Myocyte (in vitro differentiated cells): ENCODE measurements around the gene LMNTD1. TPM values are rescaled to one million over a fixed set of nuclear protein-coding genes. Genes with fewer than 3 reads are reported as not detected.
"Not testable (repeated sequence)": the region's sequence is repeated elsewhere in the genome, so short reads cannot be mapped to it uniquely, and the experiment has no call there.

Experiments used
- DNase-seq: peaks from one replicate; pipeline ENCODE4 v3.0.0-alpha.2; 2012; ENCODE audit warnings: low read depth
- total RNA-seq: library from RNA; depleted of rRNA; stranded (reverse); fragments of >200 nt; gene quantifications from 2 replicates; pipeline ENCODE4 v1.2.3, GENCODE V29; 2014

LMNTD1 gene
- total RNA-seq, 1 donor from 2014 or later, result not detected

GRCh38 chr12:25493682-25494081 lies 59.4 kb downstream of the LMNTD1 start:
- no peak for DNase-seq

- DNase-seq, result no peak
These were observed 61.4 kb downstream of the LMNTD1 start for GRCh38 chr12:25491396-25492325.

DNA sequence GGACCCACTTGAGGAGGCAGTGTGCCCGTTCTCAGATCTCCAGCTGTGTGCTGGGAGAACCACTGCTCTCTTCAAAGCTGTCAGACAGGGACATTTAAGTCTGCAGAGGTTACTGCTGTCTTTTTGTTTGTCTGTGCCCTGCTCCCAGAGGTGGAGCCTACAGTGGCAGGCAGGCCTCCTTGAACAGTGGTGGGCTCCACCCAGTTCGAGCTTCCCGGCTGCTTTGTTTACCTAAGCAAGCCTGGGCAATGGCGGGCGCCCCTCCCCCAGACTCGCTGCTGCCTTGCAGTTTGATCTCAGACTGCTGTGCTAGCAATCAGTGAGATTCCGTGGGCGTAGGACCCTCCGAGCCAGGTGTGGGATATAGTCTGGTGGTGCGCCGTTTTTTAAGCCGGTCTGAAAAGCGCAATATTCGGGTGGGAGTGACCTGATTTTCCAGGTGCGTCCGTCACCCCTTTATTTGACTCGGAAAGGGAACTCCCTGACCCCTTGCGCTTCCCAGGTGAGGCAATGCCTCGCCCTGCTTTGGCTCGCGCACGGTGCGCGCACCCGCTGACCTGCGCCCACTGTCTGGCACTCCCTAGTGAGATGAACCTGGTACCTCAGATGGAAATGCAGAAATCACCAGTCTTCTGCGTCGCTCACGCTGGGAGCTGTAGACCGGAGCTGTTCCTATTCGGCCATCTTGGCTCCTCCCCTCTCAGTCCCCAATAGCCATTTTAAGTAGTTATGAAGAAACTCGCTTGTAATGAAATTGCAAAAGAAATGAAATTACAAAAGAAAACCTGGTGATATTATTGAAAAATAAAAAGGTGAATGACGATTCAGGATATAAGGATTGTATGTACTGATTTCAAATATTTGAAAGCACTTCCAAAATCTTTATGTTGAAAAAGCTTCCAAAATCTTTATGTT lies 63.9 kb downstream of the LMNTD1 start:
- DNase-seq, result not testable (repeated sequence)

DNA sequence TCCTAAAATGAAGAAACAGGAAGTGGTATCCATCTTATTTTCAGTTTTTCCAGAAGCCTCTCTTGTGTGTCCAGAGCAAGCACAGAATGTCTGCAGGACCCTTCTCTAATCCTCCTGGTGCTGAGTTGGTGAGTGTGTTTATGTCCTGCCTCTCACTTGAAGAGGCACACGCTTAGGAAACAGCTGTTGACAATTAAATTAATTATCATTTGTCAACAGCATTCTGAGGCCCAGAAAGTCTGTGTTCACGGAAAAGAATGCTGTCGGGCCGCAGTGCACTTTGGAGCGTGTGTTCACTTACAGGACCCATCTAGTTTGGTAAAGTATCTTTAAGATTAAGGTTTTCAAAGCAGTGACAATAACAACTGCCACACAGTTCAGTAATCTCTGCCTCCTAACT lies 70.5 kb downstream of the LMNTD1 start:
- DNase-seq, result no peak

DNA sequence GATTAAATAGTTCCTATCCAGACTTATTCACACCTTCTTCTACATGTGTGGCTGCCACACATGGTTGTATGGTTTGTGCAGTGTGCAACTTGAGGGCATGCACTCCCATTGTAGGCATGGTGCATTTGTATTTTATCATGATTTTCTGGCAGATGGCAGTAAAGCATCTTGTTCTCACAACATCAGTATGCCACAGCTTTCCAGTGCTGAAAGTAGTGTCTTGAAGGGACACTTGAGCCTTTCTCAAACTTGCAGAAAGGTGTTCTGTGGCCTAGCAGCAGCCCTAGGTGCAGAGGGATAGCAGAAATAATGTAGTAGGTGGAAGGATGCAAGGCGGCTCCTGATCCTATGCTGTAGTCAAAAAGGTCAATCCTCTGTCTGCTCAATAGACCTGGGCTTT lies 72.9 kb downstream of the LMNTD1 start:
- DNase-seq, result no peak

DNA sequence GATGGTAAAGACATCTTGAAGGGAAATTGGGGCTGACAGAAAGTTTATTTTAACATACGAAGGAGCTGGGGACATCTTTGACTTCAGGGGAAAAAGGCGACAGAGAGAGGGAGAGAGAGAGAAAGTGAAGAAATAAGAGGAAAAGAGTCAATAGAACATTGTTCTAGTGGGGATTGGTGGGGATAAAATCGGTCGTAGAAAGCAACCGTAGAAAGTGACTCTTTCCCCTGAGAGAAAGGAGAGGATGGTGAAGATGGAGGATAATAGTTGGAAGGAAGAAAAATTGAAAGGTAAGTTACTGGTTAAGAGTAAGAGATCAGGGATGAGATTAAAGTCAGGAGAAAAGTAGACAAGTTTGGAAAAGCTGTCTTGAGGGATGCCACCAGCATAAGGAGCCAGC lies 75.9 kb downstream of the LMNTD1 start:
- no peak for DNase-seq

DNA sequence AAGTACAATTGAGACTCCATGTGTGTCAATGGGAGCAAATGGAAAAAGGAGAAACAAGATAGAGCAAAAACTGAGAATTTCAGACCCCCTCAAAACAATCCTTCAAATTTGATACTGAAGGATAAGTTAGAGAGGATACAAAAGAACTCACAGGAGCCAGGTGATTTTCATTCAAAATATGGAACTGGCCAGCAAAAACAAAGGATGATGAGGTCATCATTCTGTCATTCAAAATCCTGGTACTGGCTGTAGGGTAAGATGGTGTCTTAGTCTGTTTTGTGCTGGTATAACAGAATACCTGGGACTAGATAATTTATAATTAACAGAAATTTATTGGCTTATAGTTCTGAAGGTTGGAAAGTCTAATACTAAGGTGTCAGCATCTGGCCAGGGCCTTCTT lies 80.6 kb downstream of the LMNTD1 start:
- no peak for DNase-seq

DNA sequence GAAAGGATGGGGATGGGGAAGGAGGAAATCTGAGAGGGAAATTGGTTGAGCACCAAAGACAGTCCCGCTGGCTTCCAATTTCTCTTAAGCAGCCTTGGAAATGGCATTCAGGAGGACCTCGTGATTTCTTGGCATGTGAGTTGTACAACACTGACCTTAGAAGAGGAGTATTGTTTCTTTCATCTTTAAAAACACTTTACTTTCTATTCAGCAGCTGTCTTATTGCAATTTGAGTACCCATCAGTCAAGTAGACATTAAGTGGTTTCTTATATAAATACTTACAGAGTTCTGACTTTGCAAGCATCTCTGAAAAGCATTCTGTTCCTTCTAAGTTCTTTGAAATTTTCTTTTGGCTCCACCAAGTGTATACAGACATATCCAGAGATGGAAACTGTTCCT lies 83.2 kb downstream of the LMNTD1 start:
- no peak for DNase-seq

DNA sequence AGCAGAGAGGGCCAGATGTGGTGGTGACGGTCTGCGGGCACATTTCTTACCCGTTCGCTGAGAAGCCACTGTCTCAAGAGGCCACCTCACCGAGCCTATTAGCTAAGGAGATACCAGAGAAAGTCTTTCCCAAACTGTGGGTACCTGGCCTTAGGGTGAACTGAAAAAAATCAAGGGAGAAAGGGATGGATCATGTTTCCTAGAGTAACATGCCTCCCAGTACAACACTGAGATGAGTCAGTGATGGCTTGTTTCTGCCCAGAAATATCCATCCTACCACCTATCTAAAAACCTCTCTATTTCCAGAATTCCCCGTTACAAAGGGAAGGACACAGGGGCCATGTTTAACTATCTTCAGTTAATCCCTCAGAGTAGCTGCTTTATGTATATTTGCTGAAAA lies 83.7 kb downstream of the LMNTD1 start:
- no peak for DNase-seq

- no peak for DNase-seq
These were observed 89.6 kb downstream of the LMNTD1 start for GRCh38 chr12:25463521-25463920.

DNA sequence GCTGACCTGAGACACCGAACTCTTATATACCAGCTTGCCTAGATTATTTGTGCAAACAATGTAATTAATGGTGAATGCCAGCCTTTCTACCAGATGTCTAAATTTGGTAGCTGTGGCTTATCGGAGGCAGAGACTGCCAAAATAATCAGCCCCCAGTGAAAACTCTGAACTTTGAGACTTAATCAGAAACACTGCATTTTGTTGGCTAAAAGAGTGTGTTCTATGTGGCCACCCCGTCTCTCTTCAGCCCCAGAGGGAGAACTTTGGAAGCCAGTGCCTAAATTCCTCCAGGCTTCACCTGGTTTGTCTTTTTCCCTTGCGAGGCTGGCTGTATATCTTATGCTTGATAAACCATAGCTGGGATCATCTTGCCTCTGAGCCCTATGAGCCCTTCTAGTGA lies 90.1 kb downstream of the LMNTD1 start:
- no peak for DNase-seq

GRCh38 chr12:25459541-25459951 lies 93.5 kb downstream of the LMNTD1 start:
- no peak for DNase-seq

GRCh38 chr12:25458047-25458552 lies 95.0 kb downstream of the LMNTD1 start:
- peak; percentile 62 for DNase-seq

- DNase-seq, result no peak
These were observed 96.6 kb downstream of the LMNTD1 start for GRCh38 chr12:25456474-25456873.

DNA sequence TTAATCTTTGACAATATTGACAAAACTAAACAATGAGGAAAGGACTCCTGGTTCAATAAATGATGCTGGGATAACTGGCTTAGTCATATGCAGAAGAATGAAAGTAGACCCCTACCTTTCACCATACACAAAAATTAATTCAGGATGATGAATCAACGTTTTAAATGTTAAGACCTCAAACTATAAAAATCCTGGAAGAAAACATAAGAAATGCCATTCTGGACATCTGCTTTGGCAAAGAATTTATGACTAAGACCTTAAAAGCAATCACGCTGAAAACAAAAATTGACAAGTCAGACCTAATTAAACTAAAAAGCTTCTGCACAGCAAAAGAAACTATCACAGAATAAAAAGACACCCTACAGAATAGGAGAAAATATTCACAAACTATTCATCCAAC lies 97.4 kb downstream of the LMNTD1 start:
- DNase-seq, result no peak

DNA sequence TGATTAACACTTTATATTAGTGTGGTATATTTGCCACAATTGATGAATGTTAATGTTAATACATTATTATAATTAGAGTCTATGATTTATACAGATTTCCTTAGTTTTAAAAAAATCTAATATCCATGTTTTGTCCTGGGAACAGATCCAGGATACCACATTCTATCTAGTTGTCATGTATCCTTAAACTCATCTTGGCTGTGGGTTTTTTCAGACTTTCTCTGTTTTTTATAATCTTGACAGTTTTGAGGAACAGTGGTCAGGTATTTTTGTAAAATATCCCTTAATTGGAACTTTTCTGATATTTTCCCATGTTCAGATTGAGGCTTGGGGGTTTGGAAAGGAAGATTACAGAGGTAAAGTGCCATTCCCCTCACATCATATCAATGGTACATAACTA lies 104.1 kb downstream of the LMNTD1 start:
- DNase-seq, result no peak

DNA sequence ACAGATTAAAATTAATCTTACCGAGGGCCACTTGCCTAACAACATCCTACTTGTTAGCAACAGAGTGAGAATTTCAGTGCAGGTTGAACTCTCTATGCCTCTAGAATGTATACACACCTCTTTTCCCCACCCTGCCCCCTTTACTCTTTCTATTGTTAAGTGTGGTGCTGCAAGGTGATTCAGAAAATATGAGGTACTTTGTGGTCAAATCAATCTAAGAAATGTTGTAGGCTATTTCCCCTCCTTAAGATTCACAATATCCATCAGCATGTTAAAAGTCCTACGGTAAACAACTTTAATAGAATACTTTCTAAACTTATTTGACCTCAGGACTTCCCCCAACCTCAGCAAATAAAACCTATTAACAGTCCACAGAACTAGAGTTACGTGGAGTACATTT lies 106.0 kb downstream of the LMNTD1 start:
- DNase-seq, result no peak

DNA sequence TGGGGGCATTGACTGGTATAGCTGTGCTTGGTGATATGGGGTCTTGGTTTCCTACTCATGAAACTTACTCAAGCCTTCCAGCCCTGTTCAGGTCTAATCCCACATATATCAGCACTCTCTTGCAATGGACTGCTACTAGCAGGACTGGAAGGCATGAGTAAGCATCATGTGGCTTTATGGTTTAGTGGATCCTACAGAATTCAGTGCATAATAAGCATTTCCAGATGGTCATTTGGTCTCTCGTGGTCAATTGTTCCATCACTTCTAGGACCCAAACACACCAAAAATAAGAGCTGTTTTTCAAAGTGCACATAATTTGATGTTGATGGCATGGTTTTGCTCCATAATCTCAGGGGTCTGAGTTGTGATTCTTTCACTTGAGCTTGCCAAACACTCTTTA lies 114.4 kb downstream of the LMNTD1 start:
- DNase-seq, result no peak

DNA sequence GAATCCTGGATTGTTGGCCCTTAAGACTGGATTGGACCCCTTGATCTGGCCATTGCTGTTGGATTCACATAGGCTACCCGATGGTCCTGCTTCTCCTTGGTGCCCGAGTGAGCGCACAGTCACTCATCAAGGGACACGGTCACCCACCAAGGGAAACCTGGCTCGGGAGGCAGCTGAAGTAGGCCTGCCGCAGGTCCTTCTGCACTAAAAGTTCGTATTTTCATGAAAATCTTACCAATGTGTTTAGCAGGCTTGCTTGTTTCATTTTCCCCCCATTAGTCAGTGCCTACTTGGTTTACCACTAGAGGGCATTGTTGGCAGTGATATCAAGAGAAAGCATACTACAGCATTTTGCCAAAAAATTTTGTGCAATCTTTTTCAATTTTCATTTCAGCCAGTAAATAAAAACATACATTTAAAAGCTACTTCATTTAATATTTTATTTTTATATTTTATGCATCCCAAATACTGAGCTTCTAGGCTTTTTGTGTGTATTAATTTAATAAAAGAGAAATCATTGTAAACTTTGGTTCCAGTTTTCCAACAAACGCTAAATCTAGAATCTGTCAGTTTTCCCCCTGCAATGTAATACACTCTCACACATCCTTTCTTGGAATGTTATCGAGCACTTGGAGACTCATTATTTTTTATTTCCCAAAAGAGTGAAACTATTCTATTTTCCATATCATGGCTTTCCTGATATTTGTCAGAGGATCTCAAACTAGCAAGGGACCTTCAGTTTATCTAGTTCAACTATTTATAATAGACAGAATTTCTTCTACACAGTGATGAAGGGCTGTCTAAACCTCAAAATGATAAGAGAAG lies 116.7 kb downstream of the LMNTD1 start:
- peak; percentile 78 for DNase-seq

DNA sequence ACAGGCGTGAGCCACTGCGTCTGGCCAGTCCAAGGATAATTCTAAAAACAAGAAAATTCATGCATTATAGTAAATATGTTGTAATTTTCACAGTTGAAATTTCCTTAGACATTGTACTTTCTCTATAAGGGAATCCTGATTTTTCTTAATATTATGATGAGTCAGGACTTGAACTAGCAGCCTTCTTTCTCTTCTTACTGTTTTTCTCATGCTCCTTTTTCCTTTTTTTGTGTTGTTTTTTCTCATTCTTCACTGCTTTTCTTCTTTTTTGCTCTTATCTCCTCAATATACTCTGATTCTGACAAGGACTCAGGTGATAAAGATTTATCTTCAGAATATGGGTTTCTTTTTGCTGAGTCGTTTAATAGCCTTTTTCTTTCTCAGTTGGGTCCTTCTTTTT lies 117.7 kb downstream of the LMNTD1 start:
- DNase-seq, result no peak

DNA sequence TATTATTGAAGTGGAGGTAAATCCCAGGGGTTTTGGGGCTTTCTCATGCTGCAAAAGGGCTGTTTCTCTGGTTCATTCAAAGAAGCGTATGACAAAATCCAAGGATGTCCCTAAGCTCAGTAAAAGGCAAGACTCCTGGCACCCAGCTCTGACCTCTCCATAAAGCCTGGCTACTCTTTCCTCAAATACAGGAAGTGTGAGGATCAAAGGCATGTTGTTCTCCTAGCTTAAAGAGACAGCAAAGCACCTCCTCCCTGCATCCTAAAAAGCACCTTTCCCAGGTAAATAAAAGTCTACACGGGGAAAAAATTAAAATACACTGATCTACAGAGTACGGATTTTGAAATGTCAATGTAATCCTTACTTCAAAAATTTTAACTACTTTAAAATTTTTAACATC lies 118.6 kb downstream of the LMNTD1 start:
- no peak for DNase-seq
